ENCODE measurements around the gene BGN. TPM values are rescaled to one million over a fixed set of nuclear protein-coding genes. Genes with fewer than 3 reads are reported as not detected.
A peak's percentile ranks its signal among the peaks of the same experiment; 100 is the strongest.

Gene BGN
- total RNA-seq, 1 experiment from 2014 or later: 94.7 TPM

- DNase-seq: no peak
- Histone ChIP-seq H3K9me3 (no peaks in the 10 kb centered on the region), H3K36me3 (peaks cover 16% of the 10 kb centered on the region), H3K4me3 (no peak overlapping the region), H3K27me3 (no peaks in the 10 kb centered on the region)
Observed at GRCh38 chrX:153509592-153509991, 14.8 kb downstream of the BGN start.

GRCh38 chrX:153510383-153510782 is 15.6 kb downstream of the BGN start:
- Histone ChIP-seq H3K27me3 (no peaks in the 10 kb centered on the region), H3K36me3 (peaks cover 16% of the 10 kb centered on the region), H3K4me3 (no peak overlapping the region), H3K9me3 (no peaks in the 10 kb centered on the region)
- no peak for DNase-seq

- peaks cover 9% of the 10 kb centered on the region for H3K27me3 ChIP-seq
- H3K9me3 ChIP-seq: no peaks in the 10 kb centered on the region
- peaks cover 12% of the 10 kb centered on the region for H3K36me3 ChIP-seq
- no peak overlapping the region for H3K4me3 ChIP-seq
- peak; percentile 73 for DNase-seq
Observed at GRCh38 chrX:153511784-153512500, 17.2 kb downstream of the BGN start.

GRCh38 chrX:153512501-153512893 is 17.7 kb downstream of the BGN start:
- Histone ChIP-seq H3K36me3 (peaks cover 7% of the 10 kb centered on the region), H3K4me3 (no peak overlapping the region), H3K9me3 (no peaks in the 10 kb centered on the region), H3K27me3 (peaks cover 12% of the 10 kb centered on the region)
- no peak for DNase-seq

GRCh38 chrX:153513265-153513664 is 18.5 kb downstream of the BGN start:
- 0 out of 2 replicates have a peak, but pooled peaks cover under 1% of the 10 kb centered on the region for H3K36me3 ChIP-seq
- peaks cover 14% of the 10 kb centered on the region for H3K27me3 ChIP-seq
- no peak overlapping the region for H3K4me3 ChIP-seq
- no peaks in the 10 kb centered on the region for H3K9me3 ChIP-seq
- DNase-seq: no peak

- peaks cover 16% of the 10 kb centered on the region for H3K27me3 ChIP-seq
- DNase-seq: no peak
- no peak overlapping the region for H3K4me3 ChIP-seq
- H3K9me3 ChIP-seq: no peaks in the 10 kb centered on the region
- H3K36me3 ChIP-seq: no peaks in the 10 kb centered on the region
Observed at GRCh38 chrX:153514259-153514658, 19.5 kb downstream of the BGN start.

- no peak for DNase-seq
- Histone ChIP-seq H3K9me3 (no peaks in the 10 kb centered on the region), H3K36me3 (no peaks in the 10 kb centered on the region), H3K27me3 (peaks cover 16% of the 10 kb centered on the region), H3K4me3 (no peak overlapping the region)
Observed at GRCh38 chrX:153515435-153515834, 20.7 kb downstream of the BGN start.

- H3K36me3 ChIP-seq: no peaks in the 10 kb centered on the region
- no peak for DNase-seq
Observed at GRCh38 chrX:153516073-153516472, 21.3 kb downstream of the BGN start.

GRCh38 chrX:153517423-153517822 is 22.6 kb downstream of the BGN start, which contains the start of gene ATP2B3:
Gene ATP2B3 (plus strand): TSS chrX:153517642. CDS start chrX:153536248, 18,606 bp downstream.
- Histone ChIP-seq H3K27me3 (peaks cover 16% of the 10 kb centered on the region), H3K4me3 (no peak within 1 kb of the TSS), H3K36me3 (no peaks in the 10 kb centered on the region), H3K9me3 (no peaks in the 10 kb centered on the region)
- DNase-seq: no peak

More at GRCh38 chrX:153516073-153516472, 21.3 kb downstream of the BGN start:
- Histone ChIP-seq H3K27me3 (peaks cover 16% of the 10 kb centered on the region), H3K4me3 (no peak overlapping the region), H3K9me3 (no peaks in the 10 kb centered on the region)

- H3K27me3 ChIP-seq: peaks cover 16% of the 10 kb centered on the region
- DNase-seq: no peak
- H3K4me3 ChIP-seq: no peak overlapping the region
- H3K9me3 ChIP-seq: no peaks in the 10 kb centered on the region
- no peaks in the 10 kb centered on the region for H3K36me3 ChIP-seq
Observed at GRCh38 chrX:153517946-153518834, 23.4 kb downstream of the BGN start.

GRCh38 chrX:153519569-153520286 is 24.9 kb downstream of the BGN start:
- peaks cover 16% of the 10 kb centered on the region for H3K27me3 ChIP-seq
- peak; percentile 62 for DNase-seq
- H3K36me3 ChIP-seq: no peaks in the 10 kb centered on the region
- no peaks in the 10 kb centered on the region for H3K9me3 ChIP-seq
- no peak overlapping the region for H3K4me3 ChIP-seq

GRCh38 chrX:153520287-153520917 is 25.6 kb downstream of the BGN start:
- H3K4me3 ChIP-seq: no peak overlapping the region
- H3K9me3 ChIP-seq: no peaks in the 10 kb centered on the region
- peaks cover 16% of the 10 kb centered on the region for H3K27me3 ChIP-seq
- no peaks in the 10 kb centered on the region for H3K36me3 ChIP-seq
- DNase-seq: no peak

GRCh38 chrX:153521034-153521433 is 26.3 kb downstream of the BGN start:
- H3K27me3 ChIP-seq: peaks cover 16% of the 10 kb centered on the region
- DNase-seq: peak; percentile 90
- no peaks in the 10 kb centered on the region for H3K9me3 ChIP-seq
- H3K4me3 ChIP-seq: no peak overlapping the region
- no peaks in the 10 kb centered on the region for H3K36me3 ChIP-seq

- no peak for DNase-seq
- H3K27me3 ChIP-seq: 0 out of 2 replicates have a peak, but pooled peaks cover 4% of the 10 kb centered on the region
- H3K9me3 ChIP-seq: no peaks in the 10 kb centered on the region
- no peaks in the 10 kb centered on the region for H3K36me3 ChIP-seq
- no peak overlapping the region for H3K4me3 ChIP-seq
Observed at GRCh38 chrX:153522259-153522658, 27.5 kb downstream of the BGN start.

- DNase-seq: no peak
- Histone ChIP-seq H3K36me3 (no peaks in the 10 kb centered on the region), H3K27me3 (0 out of 2 replicates have a peak, but pooled peaks cover 2% of the 10 kb centered on the region), H3K4me3 (no peak overlapping the region), H3K9me3 (no peaks in the 10 kb centered on the region)
Observed at GRCh38 chrX:153523269-153523668, 28.5 kb downstream of the BGN start.

- DNase-seq: no peak
- H3K27me3 ChIP-seq: no peaks in the 10 kb centered on the region
- no peak overlapping the region for H3K4me3 ChIP-seq
- H3K9me3 ChIP-seq: no peaks in the 10 kb centered on the region
- no peaks in the 10 kb centered on the region for H3K36me3 ChIP-seq
Observed at GRCh38 chrX:153524234-153524633, 29.5 kb downstream of the BGN start.
